Natural killer cell (primary cell): Measurements from ENCODE around the gene FRMPD2. TPM values are rescaled to one million over a fixed set of nuclear protein-coding genes. Genes with fewer than 3 reads are reported as not detected.

Experiments
- ATAC-seq, 3 donors: fragments of 150-1000 bp in 2 of 3; fragments of 200-7000 bp in 1 of 3; cut with Tn5 transposase; 1 replicate in 1 of 3; 2 replicates in 2 of 3; pipeline ENCODE4 v1.10.0; 2021; ENCODE audit warnings: mild to moderate bottlenecking in 2 of 3, moderate library complexity in 2 of 3
- DNase-seq, 2 donors: peaks; one replicate each; pipeline versions ENCODE4 v3.0.0 to v3.0.0-alpha.2; 2013 to 2021; ENCODE audit warnings: mixed read lengths in 1 of 2
- H3K27ac ChIP-seq: one replicate; pipeline ENCODE4 v1.5.1; 2013; ENCODE audit warnings: mild to moderate bottlenecking, low read length
- H3K27me3 ChIP-seq: one replicate; pipeline ENCODE4 v1.6.1; 2013; ENCODE audit warnings: low read length; ENCODE audit not compliant: control insufficient read depth, insufficient read depth
- H3K36me3 ChIP-seq: one replicate; pipeline ENCODE4 v1.6.1; 2013; ENCODE audit warnings: low read length; ENCODE audit not compliant: control insufficient read depth, insufficient read depth
- H3K4me1 ChIP-seq: one replicate; pipeline ENCODE4 v1.6.1; 2013; ENCODE audit warnings: low read length; ENCODE audit not compliant: control insufficient read depth, insufficient read depth
- H3K4me3 ChIP-seq: one replicate; pipeline ENCODE4 v1.5.1; 2013; ENCODE audit warnings: low read length
- H3K9me3 ChIP-seq: one replicate; pipeline ENCODE4 v1.6.1; 2013; ENCODE audit warnings: low read length; ENCODE audit not compliant: control insufficient read depth, insufficient read depth
- H3K27ac Mint-ChIP-seq, 2 donors: one replicate each; pipeline ENCODE4 v1.8.0; 2022; ENCODE audit warnings: mild to moderate bottlenecking in 2 of 2, mixed read lengths in 2 of 2, moderate library complexity in 1 of 2
- H3K27me3 Mint-ChIP-seq, 2 donors: one replicate each; pipeline ENCODE4 v1.8.0; 2022; ENCODE audit warnings: low read depth in 2 of 2, mixed read lengths in 2 of 2
- H3K36me3 Mint-ChIP-seq: one replicate; pipeline ENCODE4 v1.8.0; 2022; ENCODE audit warnings: mixed read lengths
- H3K4me1 Mint-ChIP-seq, 2 donors: one replicate each; pipeline ENCODE4 v1.8.0; 2022; ENCODE audit warnings: mixed read lengths in 2 of 2
- H3K4me3 Mint-ChIP-seq: one replicate; pipeline ENCODE4 v1.8.0; 2022; ENCODE audit warnings: mild to moderate bottlenecking, moderate library complexity, mixed read lengths
- H3K9me3 Mint-ChIP-seq, 2 donors: one replicate each; pipeline ENCODE4 v1.8.0; 2022; ENCODE audit warnings: mixed read lengths in 2 of 2
- CTCF ChIP-seq: fragments of 200-600 bp; IDR thresholded peaks from one replicate; pipeline ENCODE4 v1.8.0; 2022; ENCODE audit warnings: antibody characterized with exemption
- WGBS: methylation state at CpG from one replicate; pipeline ENCODE4 v1.1.7; 2013; ENCODE audit warnings: missing lambda C conversion rate; ENCODE audit not compliant: insufficient coverage; 5-methylcytosine and 5-hydroxymethylcytosine counted together
- intact Hi-C: fragments of 100-400 bp; cut with micrococcal nuclease; formaldehyde crosslinking; loops from one replicate; pipeline ENCODE4 v1.14.2; 2022
- total RNA-seq, 4 donors: library from RNA; stranded (reverse); fragments of 120-200 nt in 1 of 4; gene quantifications; one replicate each; pipeline versions ENCODE4 v1.2.3 to v1.2.4, GENCODE V29; 2013 to 2022

Gene FRMPD2
- total RNA-seq, 3 donors from 2014 or later (not counting 1 experiment from before 2014, with no cell fraction given) = 0.20 TPM; not detected in 2

GRCh38 chr10:48255722-48256121 lies 18.8 kb downstream of the FRMPD2 start:
- Mint-ChIP-seq H3K4me1 (no peaks in the 10 kb centered on the region), H3K27ac (no peak overlapping the region), H3K27me3 (peaks cover 11 to 14% of the 10 kb centered on the region in 2 donors), H3K4me3 (no peak overlapping the region), H3K9me3 (no peaks in the 10 kb centered on the region), H3K36me3 (no peaks in the 10 kb centered on the region)
- 91% methylated on average over 6 of the region's 6 CpGs for WGBS
- Histone ChIP-seq H3K27ac (no peak overlapping the region), H3K9me3 (no peaks in the 10 kb centered on the region), H3K4me1 (no peaks in the 10 kb centered on the region), H3K36me3 (no peaks in the 10 kb centered on the region), H3K4me3 (no peak overlapping the region), H3K27me3 (no peaks in the 10 kb centered on the region)
- no peak for TF ChIP-seq CTCF
- no peak for DNase-seq
- ATAC-seq = no peak
- intact Hi-C loops = no loop called here

GRCh38 chr10:48254750-48255512 lies 19.6 kb downstream of the FRMPD2 start:
- H3K27ac Mint-ChIP-seq = no peak overlapping the region
- H3K4me1 Mint-ChIP-seq = no peaks in the 10 kb centered on the region
- no peaks in the 10 kb centered on the region for H3K27me3 ChIP-seq
- no peak overlapping the region for H3K4me3 Mint-ChIP-seq
- intact Hi-C loops = no loop called here
- no peak for TF ChIP-seq CTCF
- peaks cover 8 to 9% of the 10 kb centered on the region in 2 donors for H3K27me3 Mint-ChIP-seq
- H3K36me3 Mint-ChIP-seq = no peaks in the 10 kb centered on the region
- 88% methylated on average over 4 of the region's 5 CpGs for WGBS
- ATAC-seq = peak in 1 of 3 donors; percentile 21
- H3K4me3 ChIP-seq = no peak overlapping the region
- H3K9me3 Mint-ChIP-seq = no peaks in the 10 kb centered on the region
- H3K9me3 ChIP-seq = no peaks in the 10 kb centered on the region
- H3K4me1 ChIP-seq = no peaks in the 10 kb centered on the region
- DNase-seq = no peak
- H3K36me3 ChIP-seq = no peaks in the 10 kb centered on the region
- no peak overlapping the region for H3K27ac ChIP-seq

GRCh38 chr10:48253970-48254657 lies 20.4 kb downstream of the FRMPD2 start:
- WGBS = 89% methylated on average over 7 of the region's 9 CpGs
- ATAC-seq = no peak
- H3K4me3 Mint-ChIP-seq = no peak overlapping the region

More at GRCh38 chr10:48253970-48254657, 20.4 kb downstream of the FRMPD2 start:
- no peaks in the 10 kb centered on the region for H3K4me1 ChIP-seq
- H3K36me3 ChIP-seq = no peaks in the 10 kb centered on the region
- H3K36me3 Mint-ChIP-seq = no peaks in the 10 kb centered on the region
- no peak overlapping the region for H3K27ac ChIP-seq
- no peak overlapping the region for H3K27ac Mint-ChIP-seq
- no peaks in the 10 kb centered on the region for H3K9me3 ChIP-seq
- H3K27me3 ChIP-seq = no peaks in the 10 kb centered on the region
- no peak for TF ChIP-seq CTCF
- H3K27me3 Mint-ChIP-seq = peaks cover 8 to 9% of the 10 kb centered on the region in 2 donors
- no peak for DNase-seq
- intact Hi-C loops = no loop called here
- H3K4me1 Mint-ChIP-seq = no peaks in the 10 kb centered on the region
- H3K9me3 Mint-ChIP-seq = no peaks in the 10 kb centered on the region
- H3K4me3 ChIP-seq = no peak overlapping the region
